Measurements from ENCODE around the gene CALR3. TPM values are rescaled to one million over a fixed set of nuclear protein-coding genes. Genes with fewer than 3 reads are reported as not detected.
"Not testable (repeated sequence)": the region's sequence is repeated elsewhere in the genome, so short reads cannot be mapped to it uniquely, and the experiment has no call there.

Gene CALR3
- not detected for total RNA-seq
- long read RNA-seq, donor 1, result 0 reads
- long read RNA-seq, donor 2, result 0 reads

- DNase-seq (peak; percentile 98 to 99 (median 99)), ATAC-seq (peak; percentile 98)
- peaks cover 4% of the 10 kb centered on the region for H3K36me3 ChIP-seq (ENCODE audit: low read depth)
- peak within 1 kb of the TSS; percentile 26 for H3K4me3 ChIP-seq
- intact Hi-C loops (cut with DNase I, micrococcal nuclease), result no loop called here
- H3K4me1 ChIP-seq (ENCODE audit: low read depth), result peaks cover 6% of the 10 kb centered on the region
- H3K9me3 ChIP-seq, result no peaks in the 10 kb centered on the region
- no peak for TF ChIP-seq CTCF (IDR thresholded peaks at IDR 0.05)
These were observed at the start of gene CALR3, which contains the start of gene C19orf44 for GRCh38 chr19:16495982-16496612. Gene CALR3, minus strand, starts transcription at chr19:16496167. Its CDS starts 38 bp downstream, at chr19:16496129. Gene C19orf44, plus strand, starts transcription at chr19:16496394. Its CDS starts 4,399 bp downstream, at chr19:16500793.

DNA sequence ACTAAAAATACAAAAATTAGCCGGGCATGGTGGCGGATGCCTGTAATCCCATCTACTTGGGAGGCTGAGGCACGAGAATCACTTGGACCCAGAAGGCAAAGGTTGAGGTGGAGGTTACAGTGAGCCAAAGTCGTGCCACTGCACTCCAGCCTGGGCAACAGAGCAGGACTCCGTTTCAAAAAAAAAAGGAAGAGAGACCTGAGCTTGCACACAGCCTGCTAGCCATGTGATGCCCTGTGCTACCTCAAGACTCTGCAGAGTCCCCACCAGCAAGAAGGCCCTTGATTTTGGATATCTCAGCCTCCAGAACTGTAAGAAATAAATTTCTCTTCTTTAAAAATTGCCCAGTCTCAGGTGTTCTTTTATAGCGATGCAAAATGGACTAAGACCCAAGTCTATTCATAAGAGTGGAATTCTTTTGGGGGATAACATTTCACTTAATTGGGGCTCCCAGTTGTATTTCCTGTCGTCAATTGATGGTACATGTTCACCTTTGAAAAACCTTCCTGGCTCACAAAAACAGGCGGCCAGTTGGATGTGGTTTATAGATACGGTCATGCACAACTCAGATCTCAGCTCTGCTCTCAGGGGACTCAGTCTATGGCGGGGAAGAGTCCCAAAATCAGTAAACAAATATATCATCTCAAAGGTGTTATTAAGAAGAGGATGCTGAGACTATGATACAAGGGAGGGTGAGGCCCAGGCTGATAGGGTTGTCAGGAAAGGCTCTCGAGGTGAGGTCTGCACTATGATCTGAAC is 48.7 kb upstream of the CALR3 start:
- ATAC-seq (no peak), DNase-seq (no peak)
- intact Hi-C loops (cut with DNase I, micrococcal nuclease), result no loop called here
- no peak for TF ChIP-seq CTCF (IDR thresholded peaks at IDR 0.05)
- no peaks in the 10 kb centered on the region for H3K9me3 ChIP-seq
- peaks cover 21% of the 10 kb centered on the region for H3K4me1 ChIP-seq (ENCODE audit: low read depth)
- no peak overlapping the region for H3K4me3 ChIP-seq
- H3K36me3 ChIP-seq (ENCODE audit: low read depth), result no peaks in the 10 kb centered on the region

GRCh38 chr19:16543734-16544133 is 47.8 kb upstream of the CALR3 start:
- DNase-seq; H3K4me3 ChIP-seq; ATAC-seq; H3K9me3 ChIP-seq; intact Hi-C loops (cut with DNase I, micrococcal nuclease); H3K36me3 ChIP-seq (ENCODE audit: low read depth): not testable (repeated sequence)
- peaks cover 21% of the 10 kb centered on the region for H3K4me1 ChIP-seq (ENCODE audit: low read depth)

DNA sequence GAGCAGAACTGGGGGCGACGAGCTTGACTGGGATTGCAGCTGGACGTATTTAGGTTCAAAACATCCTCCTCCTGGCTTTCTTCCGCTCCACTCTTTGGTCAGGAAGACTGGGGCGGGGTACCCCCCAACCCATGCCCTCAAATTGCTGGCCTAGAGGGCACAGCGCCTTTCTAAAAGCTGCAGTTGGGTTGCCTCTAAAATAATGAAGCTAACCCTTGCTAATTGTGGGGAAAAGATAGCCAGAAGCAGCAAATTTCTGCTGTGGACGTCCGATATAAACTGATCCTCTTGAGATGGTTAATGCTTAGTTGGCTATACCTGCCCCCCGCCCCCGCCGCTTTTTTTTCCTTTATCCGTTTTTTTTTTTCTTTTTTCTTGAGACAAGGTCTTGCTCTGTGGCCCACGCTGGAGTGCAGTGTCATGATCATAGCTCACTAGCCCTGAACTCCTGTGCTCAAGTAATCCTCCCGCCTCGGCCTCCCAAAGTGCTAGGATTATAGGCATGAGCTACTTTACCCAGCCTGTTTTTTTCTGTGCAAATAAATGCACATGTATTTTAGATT is 47.0 kb upstream of the CALR3 start:
- Histone ChIP-seq H3K9me3 (no peaks in the 10 kb centered on the region), H3K4me3 (peak overlapping the region; percentile 96), H3K36me3 (ENCODE audit: low read depth) (no peaks in the 10 kb centered on the region), H3K4me1 (ENCODE audit: low read depth) (peaks cover 21% of the 10 kb centered on the region)
- ATAC-seq (no peak), DNase-seq (no peak)
- TF ChIP-seq CTCF (IDR thresholded peaks at IDR 0.05), result no peak
- intact Hi-C loops (cut with DNase I, micrococcal nuclease), result no loop called here

GRCh38 chr19:16542045-16542909 is 46.3 kb upstream of the CALR3 start, which contains the start of gene CHERP:
Gene CHERP, minus strand, starts transcription at chr19:16542437. Its CDS starts 59 bp downstream, at chr19:16542378.
- intact Hi-C loops (cut with DNase I, micrococcal nuclease), result no loop called here
- no peak for TF ChIP-seq CTCF (IDR thresholded peaks at IDR 0.05)
- ATAC-seq, result peak; percentile 99

More at GRCh38 chr19:16542045-16542909, 46.3 kb upstream of the CALR3 start, which contains the start of gene CHERP:
- Histone ChIP-seq H3K4me3 (peak within 1 kb of the TSS; percentile 96), H3K36me3 (ENCODE audit: low read depth) (no peaks in the 10 kb centered on the region), H3K4me1 (ENCODE audit: low read depth) (peaks cover 21% of the 10 kb centered on the region), H3K9me3 (no peaks in the 10 kb centered on the region)
- DNase-seq, result peak; percentile 95 to 97 (median 95)

Measured in mucosa of descending colon (tissue), 3 donors.